GM23338 (cell line): ENCODE data around the gene DIAPH1. TPM values are rescaled to one million over a fixed set of nuclear protein-coding genes. Genes with fewer than 3 reads are reported as not detected.

Experiments
- ATAC-seq: fragments of 200-7000 bp; cut with Tn5 transposase; 3 replicates; pipeline ENCODE4 v1.9.1; 2020
- DNase-seq: peaks from one replicate; pipeline ENCODE4 v3.0.0-alpha.2; 2015; ENCODE audit warnings: low spot score
- H2AFZ ChIP-seq: fragments of 200-600 bp; sonication (generic); 2 replicates; pipeline ENCODE4 v1.8.0; 2016; ENCODE audit warnings: antibody characterized with exemption, mild to moderate bottlenecking, moderate library complexity
- H3F3A ChIP-seq: fragments of 200-600 bp; sonication (generic); replicated peaks from 2 replicates; pipeline ENCODE4 v1.8.0; 2017; ENCODE audit warnings: antibody characterized with exemption, mixed run types, low read depth
- H3K27ac ChIP-seq: fragments of 200-600 bp; sonication (generic); 2 replicates; pipeline ENCODE4 v1.6.1; 2016; ENCODE audit warnings: low read depth
- H3K27me3 ChIP-seq: fragments of 200-600 bp; sonication (generic); 2 replicates; pipeline ENCODE4 v1.8.0; 2016; ENCODE audit warnings: mild to moderate bottlenecking, mixed run types, moderate library complexity; ENCODE audit not compliant: insufficient read depth
- H3K36me3 ChIP-seq: fragments of 200-600 bp; sonication (generic); 2 replicates; pipeline ENCODE4 v1.8.0; 2016; ENCODE audit warnings: mild to moderate bottlenecking; ENCODE audit not compliant: insufficient read depth
- H3K4me1 ChIP-seq: fragments of 200-600 bp; sonication (generic); 2 replicates; pipeline ENCODE4 v1.8.0; 2016; ENCODE audit warnings: mild to moderate bottlenecking, moderate library complexity; ENCODE audit not compliant: insufficient read depth
- H3K4me2 ChIP-seq: fragments of 200-600 bp; sonication (generic); 2 replicates; pipeline ENCODE4 v1.7.1; 2017; ENCODE audit warnings: mixed run types
- H3K4me3 ChIP-seq: fragments of 200-600 bp; sonication (generic); 2 replicates; pipeline ENCODE4 v1.6.1; 2016; ENCODE audit warnings: mixed run types
- H3K79me2 ChIP-seq: fragments of 200-600 bp; sonication (generic); replicated peaks from 2 replicates; pipeline ENCODE4 v1.8.0; 2017; ENCODE audit warnings: mild to moderate bottlenecking; ENCODE audit not compliant: insufficient read depth
- H3K9me2 ChIP-seq: fragments of 200-600 bp; sonication (generic); 2 replicates; pipeline ENCODE4 v1.8.0; 2017; ENCODE audit not compliant: insufficient read depth
- H4K20me1 ChIP-seq: fragments of 200-600 bp; sonication (generic); replicated peaks from 2 replicates; pipeline ENCODE4 v1.8.0; 2017; ENCODE audit warnings: mild to moderate bottlenecking; ENCODE audit not compliant: insufficient read depth
- H3K27ac Mint-ChIP-seq: 2 replicates; pipeline ENCODE4 v1.8.0; 2020; ENCODE audit warnings: inconsistent platforms, mild to moderate bottlenecking, moderate library complexity, mixed read lengths
- H3K27me3 Mint-ChIP-seq: 3 replicates; pipeline ENCODE4 v1.8.0; 2022; ENCODE audit warnings: low read depth, mild to moderate bottlenecking, moderate library complexity, mixed read lengths, inconsistent platforms; ENCODE audit not compliant: insufficient read depth, poor library complexity
- H3K36me3 Mint-ChIP-seq: 3 replicates; pipeline ENCODE4 v1.8.0; 2021; ENCODE audit warnings: low read depth, mild to moderate bottlenecking, inconsistent platforms, moderate library complexity, mixed read lengths
- H3K4me1 Mint-ChIP-seq: 3 replicates; pipeline ENCODE4 v1.8.0; 2020; ENCODE audit warnings: mild to moderate bottlenecking, inconsistent platforms, mixed read lengths
- H3K4me3 Mint-ChIP-seq: 3 replicates; pipeline ENCODE4 v1.8.0; 2021; ENCODE audit warnings: moderate library complexity, mild to moderate bottlenecking, inconsistent platforms, mixed read lengths
- H3K9me3 Mint-ChIP-seq: 3 replicates; pipeline ENCODE4 v1.8.0; 2020; ENCODE audit warnings: moderate library complexity, mild to moderate bottlenecking, inconsistent platforms, mixed read lengths
- CREB1 ChIP-seq: fragments of 250-450 bp; sonication (Bioruptor Pico); IDR thresholded peaks from 2 replicates; pipeline ENCODE4 v1.5.0; 2020; ENCODE audit warnings: low read depth, mild to moderate bottlenecking, moderate library complexity
- CTCF ChIP-seq, 2 experiments: fragments of 200-600 bp in 1 of 2; sonication (generic) in 1 of 2; conservative IDR thresholded peaks; 2 replicates each; pipeline versions ENCODE4 v1.5.1 to v1.6.1; 2016 to 2017; ENCODE audit warnings: antibody characterized with exemption in 2 of 2, low read depth in 2 of 2, mild to moderate bottlenecking in 2 of 2, moderate library complexity in 1 of 2
- EZH2 ChIP-seq: fragments of 200-600 bp; sonication (generic); IDR thresholded peaks from one replicate; pipeline ENCODE4 v1.8.0; 2017; ENCODE audit warnings: antibody characterized with exemption, mild to moderate bottlenecking, low read depth; ENCODE audit not compliant: unreplicated experiment
- EZH2phosphoT487 ChIP-seq: fragments of 200-600 bp; sonication (generic); IDR thresholded peaks from one replicate; pipeline ENCODE4 v1.8.1; 2018; ENCODE audit warnings: antibody characterized with exemption; ENCODE audit not compliant: unreplicated experiment
- JUNB ChIP-seq: IDR thresholded peaks from one replicate; pipeline ENCODE4 v1.6.1; 2016; ENCODE audit warnings: antibody characterized with exemption; ENCODE audit not compliant: unreplicated experiment
- NANOG ChIP-seq: IDR thresholded peaks from 2 replicates; pipeline ENCODE4 v1.6.1; 2016; ENCODE audit warnings: antibody characterized with exemption, borderline replicate concordance
- POLR2AphosphoS5 ChIP-seq: IDR thresholded peaks from 2 replicates; pipeline ENCODE4 v1.6.1; 2016; ENCODE audit warnings: antibody characterized with exemption, low read depth
- STAT1 ChIP-seq: IDR thresholded peaks from one replicate; pipeline ENCODE4 v1.6.1; 2016; ENCODE audit warnings: antibody characterized with exemption; ENCODE audit not compliant: unreplicated experiment
- ZNF114 ChIP-seq: fragments of 250-450 bp; sonication (Bioruptor Pico); IDR thresholded peaks from 2 replicates; pipeline ENCODE4 v1.5.0; 2020; ENCODE audit warnings: mild to moderate bottlenecking, moderate library complexity
- ZNF331 ChIP-seq: fragments of 250-450 bp; sonication (Bioruptor Pico); IDR thresholded peaks from 2 replicates; pipeline ENCODE4 v1.5.0; 2020; ENCODE audit warnings: low read depth, mild to moderate bottlenecking, moderate library complexity
- polyA plus RNA-seq: library from polyadenylated mRNA; unstranded; fragments of >200 nt; fragmentation: Nextera tagmentation; extraction: Ambion mirVana; gene quantifications from 2 replicates; pipeline ENCODE4 v1.2.1, GENCODE V29; 2016
- total RNA-seq: library from RNA; depleted of rRNA; stranded (reverse); fragments of >200 nt; shearing (Covaris generic); gene quantifications from 2 replicates; pipeline ENCODE4 v1.2.3, GENCODE V29; 2014
- TF ChIP-seq, protein P1 (sequence below): IDR thresholded peaks from one replicate; pipeline ENCODE4 v1.6.1; 2018; ENCODE audit warnings: antibody characterized with exemption; ENCODE audit not compliant: unreplicated experiment
- TF ChIP-seq, protein P2 (sequence below): fragments of 250-450 bp; sonication (Bioruptor Pico); IDR thresholded peaks from 2 replicates; pipeline ENCODE4 v1.5.0; 2020; ENCODE audit warnings: mild to moderate bottlenecking, moderate library complexity
- TF ChIP-seq, protein P3 (sequence below): IDR thresholded peaks from 2 replicates; pipeline ENCODE4 v1.6.1; 2016; ENCODE audit warnings: antibody characterized with exemption

The DIAPH1 gene
- total and polyA plus RNA-seq, 2 experiments from 2014 or later = 42.9 to 104 TPM

DNA sequence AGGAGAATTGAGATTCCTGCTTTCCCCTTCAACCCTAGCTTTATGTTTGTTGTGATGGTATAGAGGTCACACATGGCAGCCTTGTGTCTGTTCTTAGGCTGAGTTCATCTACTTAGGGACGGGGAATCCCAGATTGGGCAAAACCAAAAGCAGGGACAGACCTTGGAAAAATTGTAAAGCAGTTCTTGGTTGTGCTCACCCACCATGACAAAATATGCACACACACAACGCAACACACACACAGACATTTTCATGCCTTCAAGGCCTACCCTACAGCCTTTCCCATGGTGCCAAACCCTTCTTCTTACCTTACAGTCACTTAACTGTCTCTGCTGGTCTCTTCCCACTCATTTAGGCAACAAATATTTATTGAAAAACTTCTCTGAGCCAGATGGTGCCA is 115.1 kb downstream of the DIAPH1 start:
- no peaks in the 10 kb centered on the region for H4K20me1 ChIP-seq
- no peaks in the 10 kb centered on the region for H3K36me3 ChIP-seq
- no peak overlapping the region for H3K4me2 ChIP-seq
- no peaks in the 10 kb centered on the region for H3K9me2 ChIP-seq
- H3K27ac ChIP-seq = no peak overlapping the region
- no peak overlapping the region for H2AFZ ChIP-seq
- H3K27me3 ChIP-seq = no peaks in the 10 kb centered on the region
- peaks cover 12% of the 10 kb centered on the region for H3K36me3 Mint-ChIP-seq
- no peak overlapping the region for H3K4me3 ChIP-seq
- no peaks in the 10 kb centered on the region for H3K9me3 Mint-ChIP-seq
- H3K4me3 Mint-ChIP-seq = no peak overlapping the region
- no peak for TF ChIP-seq ZNF331
- TF ChIP-seq, protein P1, sequence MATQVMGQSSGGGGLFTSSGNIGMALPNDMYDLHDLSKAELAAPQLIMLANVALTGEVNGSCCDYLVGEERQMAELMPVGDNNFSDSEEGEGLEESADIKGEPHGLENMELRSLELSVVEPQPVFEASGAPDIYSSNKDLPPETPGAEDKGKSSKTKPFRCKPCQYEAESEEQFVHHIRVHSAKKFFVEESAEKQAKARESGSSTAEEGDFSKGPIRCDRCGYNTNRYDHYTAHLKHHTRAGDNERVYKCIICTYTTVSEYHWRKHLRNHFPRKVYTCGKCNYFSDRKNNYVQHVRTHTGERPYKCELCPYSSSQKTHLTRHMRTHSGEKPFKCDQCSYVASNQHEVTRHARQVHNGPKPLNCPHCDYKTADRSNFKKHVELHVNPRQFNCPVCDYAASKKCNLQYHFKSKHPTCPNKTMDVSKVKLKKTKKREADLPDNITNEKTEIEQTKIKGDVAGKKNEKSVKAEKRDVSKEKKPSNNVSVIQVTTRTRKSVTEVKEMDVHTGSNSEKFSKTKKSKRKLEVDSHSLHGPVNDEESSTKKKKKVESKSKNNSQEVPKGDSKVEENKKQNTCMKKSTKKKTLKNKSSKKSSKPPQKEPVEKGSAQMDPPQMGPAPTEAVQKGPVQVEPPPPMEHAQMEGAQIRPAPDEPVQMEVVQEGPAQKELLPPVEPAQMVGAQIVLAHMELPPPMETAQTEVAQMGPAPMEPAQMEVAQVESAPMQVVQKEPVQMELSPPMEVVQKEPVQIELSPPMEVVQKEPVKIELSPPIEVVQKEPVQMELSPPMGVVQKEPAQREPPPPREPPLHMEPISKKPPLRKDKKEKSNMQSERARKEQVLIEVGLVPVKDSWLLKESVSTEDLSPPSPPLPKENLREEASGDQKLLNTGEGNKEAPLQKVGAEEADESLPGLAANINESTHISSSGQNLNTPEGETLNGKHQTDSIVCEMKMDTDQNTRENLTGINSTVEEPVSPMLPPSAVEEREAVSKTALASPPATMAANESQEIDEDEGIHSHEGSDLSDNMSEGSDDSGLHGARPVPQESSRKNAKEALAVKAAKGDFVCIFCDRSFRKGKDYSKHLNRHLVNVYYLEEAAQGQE = no peak
- TF ChIP-seq, protein P2, sequence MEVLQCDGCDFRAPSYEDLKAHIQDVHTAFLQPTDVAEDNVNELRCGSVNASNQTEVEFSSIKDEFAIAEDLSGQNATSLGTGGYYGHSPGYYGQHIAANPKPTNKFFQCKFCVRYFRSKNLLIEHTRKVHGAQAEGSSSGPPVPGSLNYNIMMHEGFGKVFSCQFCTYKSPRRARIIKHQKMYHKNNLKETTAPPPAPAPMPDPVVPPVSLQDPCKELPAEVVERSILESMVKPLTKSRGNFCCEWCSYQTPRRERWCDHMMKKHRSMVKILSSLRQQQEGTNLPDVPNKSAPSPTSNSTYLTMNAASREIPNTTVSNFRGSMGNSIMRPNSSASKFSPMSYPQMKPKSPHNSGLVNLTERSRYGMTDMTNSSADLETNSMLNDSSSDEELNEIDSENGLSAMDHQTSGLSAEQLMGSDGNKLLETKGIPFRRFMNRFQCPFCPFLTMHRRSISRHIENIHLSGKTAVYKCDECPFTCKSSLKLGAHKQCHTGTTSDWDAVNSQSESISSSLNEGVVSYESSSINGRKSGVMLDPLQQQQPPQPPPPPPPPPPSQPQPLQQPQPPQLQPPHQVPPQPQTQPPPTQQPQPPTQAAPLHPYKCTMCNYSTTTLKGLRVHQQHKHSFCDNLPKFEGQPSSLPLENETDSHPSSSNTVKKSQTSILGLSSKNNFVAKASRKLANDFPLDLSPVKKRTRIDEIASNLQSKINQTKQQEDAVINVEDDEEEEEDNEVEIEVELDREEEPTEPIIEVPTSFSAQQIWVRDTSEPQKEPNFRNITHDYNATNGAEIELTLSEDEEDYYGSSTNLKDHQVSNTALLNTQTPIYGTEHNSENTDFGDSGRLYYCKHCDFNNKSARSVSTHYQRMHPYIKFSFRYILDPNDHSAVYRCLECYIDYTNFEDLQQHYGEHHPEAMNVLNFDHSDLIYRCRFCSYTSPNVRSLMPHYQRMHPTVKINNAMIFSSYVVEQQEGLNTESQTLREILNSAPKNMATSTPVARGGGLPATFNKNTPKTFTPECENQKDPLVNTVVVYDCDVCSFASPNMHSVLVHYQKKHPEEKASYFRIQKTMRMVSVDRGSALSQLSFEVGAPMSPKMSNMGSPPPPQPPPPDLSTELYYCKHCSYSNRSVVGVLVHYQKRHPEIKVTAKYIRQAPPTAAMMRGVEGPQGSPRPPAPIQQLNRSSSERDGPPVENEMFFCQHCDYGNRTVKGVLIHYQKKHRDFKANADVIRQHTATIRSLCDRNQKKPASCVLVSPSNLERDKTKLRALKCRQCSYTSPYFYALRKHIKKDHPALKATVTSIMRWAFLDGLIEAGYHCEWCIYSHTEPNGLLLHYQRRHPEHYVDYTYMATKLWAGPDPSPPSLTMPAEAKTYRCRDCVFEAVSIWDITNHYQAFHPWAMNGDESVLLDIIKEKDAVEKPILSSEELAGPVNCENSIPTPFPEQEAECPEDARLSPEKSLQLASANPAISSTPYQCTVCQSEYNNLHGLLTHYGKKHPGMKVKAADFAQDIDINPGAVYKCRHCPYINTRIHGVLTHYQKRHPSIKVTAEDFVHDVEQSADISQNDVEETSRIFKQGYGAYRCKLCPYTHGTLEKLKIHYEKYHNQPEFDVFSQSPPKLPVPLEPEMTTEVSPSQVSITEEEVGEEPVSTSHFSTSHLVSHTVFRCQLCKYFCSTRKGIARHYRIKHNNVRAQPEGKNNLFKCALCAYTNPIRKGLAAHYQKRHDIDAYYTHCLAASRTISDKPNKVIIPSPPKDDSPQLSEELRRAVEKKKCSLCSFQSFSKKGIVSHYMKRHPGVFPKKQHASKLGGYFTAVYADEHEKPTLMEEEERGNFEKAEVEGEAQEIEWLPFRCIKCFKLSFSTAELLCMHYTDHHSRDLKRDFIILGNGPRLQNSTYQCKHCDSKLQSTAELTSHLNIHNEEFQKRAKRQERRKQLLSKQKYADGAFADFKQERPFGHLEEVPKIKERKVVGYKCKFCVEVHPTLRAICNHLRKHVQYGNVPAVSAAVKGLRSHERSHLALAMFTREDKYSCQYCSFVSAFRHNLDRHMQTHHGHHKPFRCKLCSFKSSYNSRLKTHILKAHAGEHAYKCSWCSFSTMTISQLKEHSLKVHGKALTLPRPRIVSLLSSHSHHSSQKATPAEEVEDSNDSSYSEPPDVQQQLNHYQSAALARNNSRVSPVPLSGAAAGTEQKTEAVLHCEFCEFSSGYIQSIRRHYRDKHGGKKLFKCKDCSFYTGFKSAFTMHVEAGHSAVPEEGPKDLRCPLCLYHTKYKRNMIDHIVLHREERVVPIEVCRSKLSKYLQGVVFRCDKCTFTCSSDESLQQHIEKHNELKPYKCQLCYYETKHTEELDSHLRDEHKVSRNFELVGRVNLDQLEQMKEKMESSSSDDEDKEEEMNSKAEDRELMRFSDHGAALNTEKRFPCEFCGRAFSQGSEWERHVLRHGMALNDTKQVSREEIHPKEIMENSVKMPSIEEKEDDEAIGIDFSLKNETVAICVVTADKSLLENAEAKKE (CRISPR knock-in tag) = no peak
- no peak for TF ChIP-seq EZH2phosphoT487
- no peak for TF ChIP-seq CTCF (conservative IDR thresholded peaks at IDR 0.05; ENCODE audit: low read depth in 2 of 2)
- TF ChIP-seq STAT1 = no peak
- no peak for TF ChIP-seq POLR2AphosphoS5
- TF ChIP-seq ZNF114 (CRISPR knock-in tag) = no peak
- TF ChIP-seq, protein P3, sequence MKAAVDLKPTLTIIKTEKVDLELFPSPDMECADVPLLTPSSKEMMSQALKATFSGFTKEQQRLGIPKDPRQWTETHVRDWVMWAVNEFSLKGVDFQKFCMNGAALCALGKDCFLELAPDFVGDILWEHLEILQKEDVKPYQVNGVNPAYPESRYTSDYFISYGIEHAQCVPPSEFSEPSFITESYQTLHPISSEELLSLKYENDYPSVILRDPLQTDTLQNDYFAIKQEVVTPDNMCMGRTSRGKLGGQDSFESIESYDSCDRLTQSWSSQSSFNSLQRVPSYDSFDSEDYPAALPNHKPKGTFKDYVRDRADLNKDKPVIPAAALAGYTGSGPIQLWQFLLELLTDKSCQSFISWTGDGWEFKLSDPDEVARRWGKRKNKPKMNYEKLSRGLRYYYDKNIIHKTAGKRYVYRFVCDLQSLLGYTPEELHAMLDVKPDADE = no peak
- TF ChIP-seq EZH2 = no peak
- TF ChIP-seq JUNB = no peak
- TF ChIP-seq NANOG = no peak
- TF ChIP-seq CREB1 (CRISPR knock-in tag) = no peak
- ATAC-seq (no peak), DNase-seq (no peak)
- no peaks in the 10 kb centered on the region for H3F3A ChIP-seq
- peaks cover 11% of the 10 kb centered on the region for H3K4me1 ChIP-seq
- no peak overlapping the region for H3K27ac Mint-ChIP-seq
- peaks cover 22% of the 10 kb centered on the region for H3K4me1 Mint-ChIP-seq
- H3K27me3 Mint-ChIP-seq = peaks cover 12% of the 10 kb centered on the region
- no peaks in the 10 kb centered on the region for H3K79me2 ChIP-seq
